Hepatocyte (in vitro differentiated cells): ENCODE measurements around the gene COL21A1.

Experiments used
- EZH2 ChIP-seq: fragments of 200-600 bp; sonication (generic); IDR thresholded peaks from 2 replicates; pipeline ENCODE4 v1.6.1; 2016; ENCODE audit warnings: antibody characterized with exemption, mild to moderate bottlenecking, borderline replicate concordance
- EZH2phosphoT487 ChIP-seq: fragments of 200-600 bp; sonication (generic); IDR thresholded peaks from one replicate; pipeline ENCODE4 v1.6.1; 2018; ENCODE audit warnings: antibody characterized with exemption, mild to moderate bottlenecking, low read depth, moderate library complexity; ENCODE audit not compliant: unreplicated experiment, severe bottlenecking
- TF ChIP-seq, protein P1 (sequence below): fragments of 200-600 bp; sonication (generic); IDR thresholded peaks from 2 replicates; pipeline ENCODE4 v1.5.1; 2016; ENCODE audit warnings: antibody characterized with exemption, mild to moderate bottlenecking; ENCODE audit not compliant: poor library complexity

- TF ChIP-seq, protein P1, sequence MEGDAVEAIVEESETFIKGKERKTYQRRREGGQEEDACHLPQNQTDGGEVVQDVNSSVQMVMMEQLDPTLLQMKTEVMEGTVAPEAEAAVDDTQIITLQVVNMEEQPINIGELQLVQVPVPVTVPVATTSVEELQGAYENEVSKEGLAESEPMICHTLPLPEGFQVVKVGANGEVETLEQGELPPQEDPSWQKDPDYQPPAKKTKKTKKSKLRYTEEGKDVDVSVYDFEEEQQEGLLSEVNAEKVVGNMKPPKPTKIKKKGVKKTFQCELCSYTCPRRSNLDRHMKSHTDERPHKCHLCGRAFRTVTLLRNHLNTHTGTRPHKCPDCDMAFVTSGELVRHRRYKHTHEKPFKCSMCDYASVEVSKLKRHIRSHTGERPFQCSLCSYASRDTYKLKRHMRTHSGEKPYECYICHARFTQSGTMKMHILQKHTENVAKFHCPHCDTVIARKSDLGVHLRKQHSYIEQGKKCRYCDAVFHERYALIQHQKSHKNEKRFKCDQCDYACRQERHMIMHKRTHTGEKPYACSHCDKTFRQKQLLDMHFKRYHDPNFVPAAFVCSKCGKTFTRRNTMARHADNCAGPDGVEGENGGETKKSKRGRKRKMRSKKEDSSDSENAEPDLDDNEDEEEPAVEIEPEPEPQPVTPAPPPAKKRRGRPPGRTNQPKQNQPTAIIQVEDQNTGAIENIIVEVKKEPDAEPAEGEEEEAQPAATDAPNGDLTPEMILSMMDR: no peak
- TF ChIP-seq EZH2phosphoT487 (no peak), EZH2 (no peak)
Observed at GRCh38 chr6:56214703-56215101, 32.7 kb downstream of the COL21A1 start.
